Heart right ventricle (tissue), 16 donors: ENCODE results near the gene EDNRB. TPM values are rescaled to one million over a fixed set of nuclear protein-coding genes. Genes with fewer than 3 reads are reported as not detected.

Experiments used
- ATAC-seq, 8 donors: fragments of 200-7000 bp; cut with Tn5 transposase; one replicate each; pipeline ENCODE4 v1.9.1; 2020; ENCODE audit warnings: mild to moderate bottlenecking in 8 of 8, moderate library complexity in 8 of 8, moderate number of reproducible peaks in 1 of 8
- DNase-seq, 2 donors: peaks; one replicate each; pipeline ENCODE4 v3.0.0-alpha.2; 2020
- H3K27ac ChIP-seq, 10 donors: fragments of 200-600 bp; sonication (generic) in 2 of 10; one replicate each; pipeline versions ENCODE4 v1.5.0 to v1.8.0; 2020 to 2022; ENCODE audit warnings: mild to moderate bottlenecking in 3 of 10
- H3K27me3 ChIP-seq, 7 donors: fragments of 200-600 bp; one replicate each; pipeline ENCODE4 v1.8.0; 2021 to 2022; ENCODE audit warnings: mild to moderate bottlenecking in 2 of 7
- H3K36me3 ChIP-seq, 9 donors: fragments of 200-600 bp; sonication (generic) in 1 of 9; one replicate each; pipeline versions ENCODE4 v1.5.0 to v1.8.0; 2020 to 2022; ENCODE audit warnings: mild to moderate bottlenecking in 2 of 9
- H3K4me1 ChIP-seq, 9 donors: fragments of 200-600 bp; sonication (generic) in 1 of 9; one replicate each; pipeline versions ENCODE4 v1.5.0 to v1.8.0; 2020 to 2022; ENCODE audit warnings: mild to moderate bottlenecking in 4 of 9
- H3K4me3 ChIP-seq, 10 donors: fragments of 200-600 bp; sonication (generic) in 2 of 10; one replicate each; pipeline versions ENCODE4 v1.5.0 to v1.8.0; 2020 to 2022; ENCODE audit warnings: mild to moderate bottlenecking in 7 of 10, moderate library complexity in 2 of 10
- H3K9me3 ChIP-seq, 11 donors: fragments of 200-600 bp in 10 of 11; sonication (generic) in 2 of 11; one replicate each; pipeline versions ENCODE4 v1.5.0 to v1.8.0; 2013 to 2022; ENCODE audit warnings: mild to moderate bottlenecking in 2 of 11, control low read depth in 1 of 11, moderate library complexity in 1 of 11
- WGBS, 2 donors: extraction: QIAGEN DNeasy Blood & Tissue Kit; methylation state at CpG; one replicate each; pipeline ENCODE4 v1.1.7; 2013; ENCODE audit warnings: inconsistent platforms in 1 of 2; 5-methylcytosine and 5-hydroxymethylcytosine counted together
- intact Hi-C, 10 donors: fragments of 100-400 bp; cut with DNase I; formaldehyde crosslinking; loops; one replicate each; pipeline versions ENCODE4 v1.11.1 to v1.14.2; 2022
- polyA plus RNA-seq, 2 donors: library from polyadenylated mRNA; stranded (reverse); fragments of 200-250 nt; gene quantifications; one replicate each; pipeline ENCODE4 v1.2.3, GENCODE V29; 2013
- total RNA-seq, 10 donors: library from RNA; stranded (reverse); fragmentation: NEBNext Ultra II Directional in 3 of 10; extraction: Animal tissue kit (Norgen Biotek cat#: 25700) in 3 of 10; gene quantifications; one replicate each; pipeline versions ENCODE4 v1.2.1 to v1.2.4, GENCODE V29; 2021 to 2023
- TF ChIP-seq, protein P1 (sequence below), 9 donors: fragments of 200-600 bp; sonication (generic) in 2 of 9; IDR thresholded peaks; one replicate each; pipeline versions ENCODE4 v1.5.0 to v1.8.0; 2021 to 2022; ENCODE audit warnings: antibody characterized with exemption in 9 of 9, mild to moderate bottlenecking in 5 of 9, moderate library complexity in 1 of 9
- donor health status: Arrhythmogenic right ventricular cardiomyopathy.
- donor health status: ischemic (EF 13 %, LVEDD 7.1; RV severe dilation, severe dysfunction).
- donor health status: healthy with polysubstance abuse.
- donor health status: DM: no; HTN: yes; CAD: no.
- donor health status: DM: no; HTN: no; CAD: no.
- donor health status: ischemic (EF 25% LVEDD 6.9; RV normal size, moderate dysfunction).
- donor health status: ischemic (EF 25% LVEDD 5.7; RV mildly dilated, moderate dysfunction).
- donor health status: healthy.
- donor health status: DM: yes; HTN: yes; CAD: no.
- donor health status: Ischemic cardiomyopathy.
- donor health status: ischemic (EF 35%, LVEDD 5.7; RV mildly dilated, moderate dysfunction).
- donor health status: nonischemic (EF 11% LVEDD 7.7; RV severe dilation, severe dysfunction).
- donor health status: DM: yes; HTN: yes; CAD: no.
- donor health status: PGD.
- donor health status: ischemic (EF 29% LVEDD 5.4; RV normal size, mild dysfunction).
- donor health status: nonischemic (EF 23%, LVEDD 6.1; RV moderate dilation, normal function).

Gene EDNRB
- total and polyA plus RNA-seq, 12 donors = 9.3 to 61.9 (median 19.9) TPM

GRCh38 chr13:77907666-77908341, 10.8 kb downstream of the EDNRB start:
- H3K4me3 ChIP-seq = no peak overlapping the region
- peak in 1 of 2 donors; percentile 38 for DNase-seq
- peak overlapping the region in 6 of 10 donors; percentile 17 to 52 (median 24) for H3K27ac ChIP-seq
- peaks cover 0 to 11% (median 0%) of the 10 kb centered on the region in 9 donors for H3K36me3 ChIP-seq
- peaks cover 0 to 13% (median 4%) of the 10 kb centered on the region in 11 donors for H3K9me3 ChIP-seq
- intact Hi-C loops = loop anchor here in 1 of 10 donors (10.0 kb wide), 1 partner anchor 77 kb away; no protein-coding TSS in a partner anchor
- TF ChIP-seq, protein P1, sequence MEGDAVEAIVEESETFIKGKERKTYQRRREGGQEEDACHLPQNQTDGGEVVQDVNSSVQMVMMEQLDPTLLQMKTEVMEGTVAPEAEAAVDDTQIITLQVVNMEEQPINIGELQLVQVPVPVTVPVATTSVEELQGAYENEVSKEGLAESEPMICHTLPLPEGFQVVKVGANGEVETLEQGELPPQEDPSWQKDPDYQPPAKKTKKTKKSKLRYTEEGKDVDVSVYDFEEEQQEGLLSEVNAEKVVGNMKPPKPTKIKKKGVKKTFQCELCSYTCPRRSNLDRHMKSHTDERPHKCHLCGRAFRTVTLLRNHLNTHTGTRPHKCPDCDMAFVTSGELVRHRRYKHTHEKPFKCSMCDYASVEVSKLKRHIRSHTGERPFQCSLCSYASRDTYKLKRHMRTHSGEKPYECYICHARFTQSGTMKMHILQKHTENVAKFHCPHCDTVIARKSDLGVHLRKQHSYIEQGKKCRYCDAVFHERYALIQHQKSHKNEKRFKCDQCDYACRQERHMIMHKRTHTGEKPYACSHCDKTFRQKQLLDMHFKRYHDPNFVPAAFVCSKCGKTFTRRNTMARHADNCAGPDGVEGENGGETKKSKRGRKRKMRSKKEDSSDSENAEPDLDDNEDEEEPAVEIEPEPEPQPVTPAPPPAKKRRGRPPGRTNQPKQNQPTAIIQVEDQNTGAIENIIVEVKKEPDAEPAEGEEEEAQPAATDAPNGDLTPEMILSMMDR (IDR thresholded peaks at IDR 0.05) = no peak
- H3K27me3 ChIP-seq = no peaks in the 10 kb centered on the region
- 63 to 74% methylated on average over 5 of the region's 5 CpGs for WGBS, 2 donors
- peaks cover 0 to 50% (median 3%) of the 10 kb centered on the region in 9 donors for H3K4me1 ChIP-seq
- ATAC-seq = peak in 7 of 8 donors; percentile 56 to 83 (median 68)

DNA sequence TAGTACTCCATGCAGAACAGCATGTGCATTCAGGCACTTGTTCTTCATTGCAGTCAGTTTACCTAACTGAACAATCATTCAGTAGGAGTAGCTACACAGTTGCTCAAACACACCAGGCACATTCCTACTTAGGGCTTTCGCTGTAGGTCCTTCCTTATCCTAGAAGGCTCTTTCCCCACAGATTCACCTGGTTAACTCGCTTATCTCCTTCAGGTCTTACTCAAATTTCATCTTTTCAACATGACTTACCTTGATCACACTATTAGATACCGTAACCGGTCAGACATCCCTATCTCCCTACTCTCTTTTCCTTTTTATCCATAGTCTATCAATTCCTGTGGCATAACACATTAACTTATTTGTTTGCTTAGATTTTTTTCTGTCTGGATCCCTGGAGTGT, 14.6 kb downstream of the EDNRB start:
- Histone ChIP-seq H3K4me3 (no peak overlapping the region), H3K27me3 (no peaks in the 10 kb centered on the region), H3K9me3 (peaks cover 0 to 17% (median 7%) of the 10 kb centered on the region in 11 donors), H3K4me1 (peaks cover 0 to 25% (median 0%) of the 10 kb centered on the region in 9 donors), H3K27ac (no peak overlapping the region), H3K36me3 (peaks cover 0 to 49% (median 0%) of the 10 kb centered on the region in 9 donors)
- no peak for ATAC-seq
- TF ChIP-seq, protein P1 (IDR thresholded peaks at IDR 0.05) = no peak
- 98 to 100% methylated on average over 4 of the region's 4 CpGs for WGBS, 2 donors
- no peak for DNase-seq
- intact Hi-C loops = loop anchor here in 1 of 10 donors (10.0 kb wide), 1 partner anchor 81 kb away; no protein-coding TSS in a partner anchor

- DNase-seq (no peak), ATAC-seq (no peak)
- Histone ChIP-seq H3K9me3 (peaks cover 0 to 17% (median 7%) of the 10 kb centered on the region in 11 donors), H3K36me3 (peaks cover 0 to 54% (median 0%) of the 10 kb centered on the region in 9 donors), H3K27me3 (no peaks in the 10 kb centered on the region), H3K4me3 (no peak overlapping the region), H3K4me1 (peaks cover 0 to 22% (median 1%) of the 10 kb centered on the region in 9 donors), H3K27ac (no peak overlapping the region)
- intact Hi-C loops = loop anchor here in 1 of 10 donors (10.0 kb wide), 1 partner anchor 81 kb away; no protein-coding TSS in a partner anchor
- TF ChIP-seq, protein P1 (IDR thresholded peaks at IDR 0.05) = no peak
- 95 to 96% methylated on average over 1 of the region's 1 CpG for WGBS, 2 donors
Observed at GRCh38 chr13:77903435-77903834, 15.2 kb downstream of the EDNRB start.

DNA sequence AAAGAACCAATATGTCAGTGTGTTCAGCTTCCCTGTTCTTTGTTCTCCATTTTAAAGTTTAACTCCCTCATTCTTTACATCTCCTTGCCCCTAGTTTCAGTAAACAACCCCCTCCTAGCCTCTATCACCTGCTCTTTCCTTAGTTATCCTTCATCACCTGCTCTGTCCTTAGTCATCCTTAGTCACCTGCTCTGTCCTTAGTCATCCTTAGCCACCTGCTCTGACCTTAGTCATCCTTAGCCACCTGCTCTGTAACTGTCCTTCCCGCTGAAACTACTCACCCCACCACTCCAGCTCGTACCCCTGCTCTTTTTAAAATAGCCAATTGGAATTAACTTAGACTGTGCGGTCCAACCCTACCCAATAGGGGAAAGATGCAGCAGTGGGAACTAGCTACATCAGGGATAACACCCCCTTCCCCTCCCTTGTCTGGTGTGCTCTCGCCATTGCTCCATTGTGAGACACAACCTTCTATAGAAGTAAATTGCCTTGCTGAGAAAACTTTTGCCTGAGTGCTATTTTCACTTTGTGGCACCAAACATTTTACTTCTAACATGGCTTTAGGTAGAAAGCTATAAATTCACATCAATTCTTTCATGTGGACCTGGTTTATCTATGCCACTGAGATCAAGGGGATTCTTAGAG, 16.2 kb downstream of the EDNRB start:
- no peaks in the 10 kb centered on the region for H3K27me3 ChIP-seq
- no peak for ATAC-seq
- no peak overlapping the region for H3K4me3 ChIP-seq
- peaks cover 0 to 22% (median 11%) of the 10 kb centered on the region in 9 donors for H3K4me1 ChIP-seq
- TF ChIP-seq, protein P1 (IDR thresholded peaks at IDR 0.05) = no peak
- no peak for DNase-seq
- intact Hi-C loops = loop anchor here in 1 of 10 donors (10.0 kb wide), 1 partner anchor 82 kb away; no protein-coding TSS in a partner anchor
- 97 to 99% methylated on average over 4 of the region's 4 CpGs for WGBS, 2 donors
- peaks cover 0 to 17% (median 7%) of the 10 kb centered on the region in 11 donors for H3K9me3 ChIP-seq
- no peak overlapping the region for H3K27ac ChIP-seq
- peaks cover 0 to 54% (median 0%) of the 10 kb centered on the region in 9 donors for H3K36me3 ChIP-seq
